Raji (cell line): ENCODE measurements around the gene ZMIZ2.

Experiments
- POLR2A ChIP-seq: IDR thresholded peaks from 2 replicates; pipeline ENCODE4 v1.6.1; 2011; ENCODE audit warnings: low read depth, low read length, control low read depth; ENCODE audit not compliant: insufficient read depth

The ZMIZ2 gene

DNA sequence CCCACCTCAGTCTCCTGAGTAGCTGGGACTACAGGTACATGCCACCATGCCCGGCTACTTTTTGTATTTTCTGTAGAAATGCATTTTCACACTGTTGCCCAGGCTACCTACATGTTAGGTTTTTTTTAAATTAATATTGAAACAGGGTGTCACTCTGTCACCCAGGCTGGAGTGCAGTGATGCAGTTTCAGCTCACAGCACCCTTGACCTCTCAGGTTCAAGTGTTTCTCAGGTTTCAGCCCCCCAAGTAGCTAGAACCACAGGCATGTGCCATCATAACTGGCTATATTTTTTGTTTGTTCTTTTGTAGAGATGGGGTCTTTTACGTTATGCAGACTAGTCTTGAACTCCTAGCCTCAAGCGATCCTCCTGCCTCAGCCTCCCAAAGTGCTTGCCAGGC, 32.4 kb upstream of the ZMIZ2 start:
- TF ChIP-seq POLR2A: no peak

DNA sequence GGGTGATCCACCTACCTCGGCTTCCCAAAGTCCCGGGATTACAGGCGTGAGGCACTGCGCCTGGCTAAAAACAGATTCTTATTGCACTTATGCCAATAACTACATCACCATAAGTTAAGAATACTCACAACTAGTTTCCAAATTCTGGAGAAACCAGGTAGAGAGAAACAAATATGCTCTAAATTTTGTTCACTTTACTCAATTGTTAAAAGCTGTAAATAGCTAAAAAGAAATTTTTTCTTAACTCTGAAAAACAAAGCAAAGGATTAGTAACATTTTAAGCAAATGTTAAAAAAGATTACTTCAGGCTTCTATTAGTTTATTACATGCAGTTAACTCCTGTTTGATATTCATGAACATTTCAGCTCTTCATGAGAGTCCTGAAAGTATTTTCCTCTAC, 28.3 kb upstream of the ZMIZ2 start:
- TF ChIP-seq POLR2A: no peak

DNA sequence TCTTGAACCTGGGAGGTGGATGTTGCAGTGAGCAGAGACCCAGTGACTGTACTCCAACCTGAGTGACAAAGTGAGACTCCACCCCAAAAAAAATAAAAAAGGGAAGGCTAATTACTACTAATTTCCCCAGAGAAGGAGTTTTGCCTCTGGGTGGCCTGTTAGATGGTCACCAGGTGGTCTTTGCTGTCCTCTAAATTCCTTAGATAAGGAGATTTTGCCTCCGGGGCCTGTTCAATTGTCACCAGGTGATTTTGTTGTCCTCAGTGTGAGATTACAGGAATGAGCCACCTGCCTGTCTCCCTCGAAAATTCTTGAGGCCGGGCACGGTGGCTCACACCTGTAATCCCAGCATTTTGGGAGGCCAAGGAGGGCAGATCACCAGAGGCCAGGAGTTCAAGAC, 24.4 kb upstream of the ZMIZ2 start:
- TF ChIP-seq POLR2A: no peak

DNA sequence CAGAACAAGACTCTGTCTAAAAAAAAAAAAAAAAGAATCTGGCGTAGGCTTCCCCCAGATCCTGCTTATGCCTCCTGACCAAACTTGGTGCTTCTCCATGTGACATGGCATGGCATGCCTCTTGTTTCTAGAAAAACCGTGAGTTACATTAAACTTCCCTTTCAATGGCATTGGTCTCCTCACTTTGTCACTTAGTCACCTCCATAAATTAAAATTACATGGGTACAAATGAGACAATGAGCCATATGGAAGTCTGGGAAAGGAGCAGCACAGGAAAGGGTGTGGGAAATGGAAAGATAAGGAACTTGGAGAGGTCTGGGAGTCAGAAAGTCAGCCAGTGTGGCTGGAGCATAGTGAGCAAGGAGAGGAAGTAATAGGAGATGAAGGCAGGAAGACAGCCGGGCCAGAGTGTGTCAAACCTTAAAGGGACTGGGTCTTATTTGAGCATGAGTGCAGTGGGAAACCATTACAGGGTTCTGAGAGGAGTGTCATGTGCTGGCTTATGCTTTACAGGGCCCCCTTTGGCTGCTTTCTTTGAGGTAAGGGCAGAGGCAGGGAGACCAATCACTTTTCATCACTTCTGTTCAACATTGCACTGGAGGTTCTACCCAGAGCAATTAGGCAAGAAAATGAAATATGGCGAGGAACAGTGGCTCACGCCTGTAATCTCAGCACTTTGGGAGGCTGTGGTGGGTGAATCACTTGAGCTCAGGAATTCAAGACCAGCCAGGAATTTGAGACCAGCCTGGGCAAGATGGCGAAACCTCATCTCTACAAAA, 21.3 kb upstream of the ZMIZ2 start:
- TF ChIP-seq POLR2A: no peak

DNA sequence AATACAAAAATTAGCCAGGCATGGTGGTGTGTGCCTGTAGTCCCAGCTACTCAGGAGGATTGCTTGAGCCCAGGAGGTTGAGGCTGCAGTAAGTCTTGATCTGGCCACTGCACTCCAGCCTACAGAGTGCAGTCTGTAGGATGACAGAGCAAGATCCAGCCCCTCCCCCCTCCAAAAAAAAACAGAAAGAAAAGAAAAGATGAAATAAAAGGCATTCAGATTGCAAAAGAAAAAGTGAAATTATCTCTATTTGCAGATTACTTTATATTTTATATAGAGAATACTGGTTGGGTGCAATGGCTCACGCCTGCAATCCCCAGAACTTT, 20.7 kb upstream of the ZMIZ2 start:
- no peak for TF ChIP-seq POLR2A

DNA sequence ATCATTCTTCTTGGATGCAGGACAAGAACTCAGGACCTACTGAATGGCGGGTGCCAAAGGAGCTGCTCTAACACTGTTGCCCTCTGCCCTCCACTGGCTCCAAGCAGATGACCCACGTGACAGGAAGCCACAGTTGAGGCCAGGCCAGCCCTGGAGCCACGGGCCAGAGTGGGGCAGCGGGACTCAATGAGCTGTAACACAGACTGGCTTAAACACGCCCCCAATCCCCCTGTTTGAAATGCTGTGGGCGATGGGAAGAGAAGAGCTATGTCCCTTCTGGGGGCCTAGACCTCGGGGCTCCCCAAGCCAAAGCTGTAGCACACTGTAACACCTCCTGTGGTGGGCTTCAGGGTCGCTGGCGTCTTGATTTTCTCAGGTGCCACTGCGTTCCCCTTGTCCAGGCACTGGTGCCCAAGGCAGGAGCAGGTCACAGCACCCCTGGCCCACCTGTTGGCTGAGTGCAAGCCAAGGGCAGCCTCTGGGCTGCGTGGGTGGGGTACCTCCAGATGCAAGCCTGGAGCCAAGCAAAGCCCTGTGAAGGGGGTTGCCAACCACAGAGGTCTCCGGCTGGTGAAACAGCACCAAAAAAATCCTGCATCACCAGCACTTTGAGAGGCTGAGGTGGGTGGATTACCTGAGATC, 18.6 kb upstream of the ZMIZ2 start:
- no peak for TF ChIP-seq POLR2A

DNA sequence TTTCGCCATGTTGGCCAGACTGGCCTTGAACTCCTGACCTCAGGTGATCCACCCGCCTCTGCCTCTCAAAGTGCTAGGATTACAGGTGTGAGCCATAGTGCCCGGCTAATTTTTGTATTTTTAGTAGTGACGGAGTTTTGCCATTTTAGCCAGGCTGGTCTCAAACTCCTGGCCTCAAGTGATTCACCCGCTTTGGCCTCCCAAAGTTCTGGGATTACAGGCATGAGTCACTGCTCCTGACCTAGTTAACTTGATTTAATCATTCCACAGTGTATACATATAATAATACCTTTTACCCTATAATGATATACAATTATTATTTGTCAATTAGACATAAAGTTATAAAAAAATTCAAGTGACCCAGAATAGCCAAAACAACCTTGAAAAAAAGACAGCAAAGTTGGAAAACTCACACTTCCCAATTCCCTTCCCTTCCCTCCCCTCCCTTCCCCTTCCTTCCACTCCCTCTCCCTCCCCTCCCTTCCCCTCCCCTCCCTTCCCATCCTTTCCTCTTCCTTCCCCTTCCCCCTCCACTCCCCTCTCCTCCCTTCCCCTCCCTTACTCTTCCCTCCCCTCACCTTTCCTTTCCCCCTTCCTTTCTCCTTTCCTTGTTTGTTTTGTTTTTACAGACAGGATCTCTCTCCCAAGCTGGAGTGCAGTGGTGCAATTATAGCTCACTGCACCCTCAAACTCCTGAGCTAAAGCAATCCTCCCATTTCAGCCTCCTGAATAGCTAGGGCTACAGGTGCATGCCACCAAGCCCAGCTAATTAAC, 14.8 kb upstream of the ZMIZ2 start:
- no peak for TF ChIP-seq POLR2A

DNA sequence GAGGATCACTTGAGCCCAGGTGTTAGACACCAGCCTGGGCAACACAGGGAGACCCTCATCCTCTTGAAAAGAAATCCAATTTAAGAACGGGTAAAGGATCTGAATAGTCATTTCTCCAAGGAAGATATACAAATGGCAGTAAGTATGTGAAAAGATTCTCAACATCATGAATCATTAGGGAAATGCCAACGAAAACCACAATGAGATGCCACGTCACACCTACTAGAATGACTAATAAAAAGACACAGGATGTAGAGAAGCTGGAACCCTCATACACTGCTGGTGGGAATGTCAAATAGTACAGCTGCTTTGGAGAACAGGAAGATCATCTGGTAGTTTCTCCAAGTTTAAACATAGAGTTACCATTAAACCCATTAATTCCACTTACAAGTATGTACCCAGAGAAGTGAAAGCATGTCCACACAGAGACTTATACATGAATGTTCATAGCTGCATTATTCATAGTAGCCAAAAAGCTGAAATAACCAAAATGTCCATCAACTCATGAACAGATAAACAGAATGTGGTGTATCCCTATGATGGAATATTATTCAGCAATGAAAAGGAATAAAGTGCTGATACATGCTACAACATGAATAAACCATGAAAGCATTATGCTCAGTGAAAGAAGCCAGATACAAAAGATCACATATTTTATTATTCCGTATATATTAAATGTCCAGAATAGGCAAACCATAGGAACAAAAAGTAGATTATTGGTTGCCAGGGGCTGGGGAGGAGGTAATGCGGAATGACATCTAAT, 13.1 kb upstream of the ZMIZ2 start:
- no peak for TF ChIP-seq POLR2A

DNA sequence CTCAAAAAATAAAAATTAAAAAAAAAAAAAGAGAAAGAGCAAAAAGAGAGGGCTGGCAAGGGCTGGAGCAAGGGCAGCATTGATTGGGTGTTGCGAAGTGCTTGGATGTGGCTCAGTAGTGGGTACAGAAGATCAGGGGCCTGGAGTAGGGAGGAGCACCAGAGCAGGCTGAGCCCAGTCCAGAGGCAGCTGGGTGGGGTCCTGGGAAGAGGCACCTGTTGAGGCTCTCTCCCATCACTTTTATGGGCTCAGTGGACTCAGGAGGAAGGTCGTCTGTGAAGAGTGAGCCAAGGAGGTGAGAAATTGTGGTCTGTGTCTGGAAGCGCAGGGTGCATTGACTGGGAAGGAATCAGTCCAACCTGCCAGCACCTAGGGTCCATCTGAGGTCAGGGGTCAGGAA, 11.8 kb upstream of the ZMIZ2 start:
- TF ChIP-seq POLR2A: no peak

DNA sequence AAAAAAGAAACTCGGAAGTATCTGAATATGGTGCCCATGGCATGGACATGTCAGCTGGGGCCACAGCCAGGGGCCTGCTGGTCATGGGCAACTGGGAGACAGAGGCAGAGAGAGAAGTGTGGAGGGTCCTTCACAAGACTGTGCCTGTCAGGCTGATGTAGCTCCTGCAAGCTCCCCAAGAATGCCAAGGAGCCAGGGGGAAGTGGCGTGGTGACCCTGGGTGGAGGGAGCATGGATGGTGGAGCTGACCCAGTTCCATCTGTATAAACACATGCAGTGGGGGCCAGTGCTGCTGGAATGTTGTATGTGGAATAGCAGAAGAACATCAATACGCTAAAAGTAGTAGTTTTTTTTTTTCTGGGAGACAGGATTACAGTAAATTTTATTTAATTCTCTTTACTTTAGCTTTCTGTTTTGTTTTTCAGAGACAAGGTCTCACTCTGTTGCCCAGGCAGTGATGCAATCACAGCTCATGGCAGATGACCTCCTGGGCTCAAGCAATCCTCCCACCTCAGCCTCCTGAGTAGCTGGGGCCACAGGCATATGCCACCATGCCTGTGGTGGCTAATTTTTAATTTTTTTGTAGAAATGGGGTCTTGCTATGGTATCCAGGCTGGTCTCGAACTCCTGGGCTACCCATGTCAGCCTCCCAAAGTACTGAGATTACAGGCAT, 10.5 kb upstream of the ZMIZ2 start:
- no peak for TF ChIP-seq POLR2A

DNA sequence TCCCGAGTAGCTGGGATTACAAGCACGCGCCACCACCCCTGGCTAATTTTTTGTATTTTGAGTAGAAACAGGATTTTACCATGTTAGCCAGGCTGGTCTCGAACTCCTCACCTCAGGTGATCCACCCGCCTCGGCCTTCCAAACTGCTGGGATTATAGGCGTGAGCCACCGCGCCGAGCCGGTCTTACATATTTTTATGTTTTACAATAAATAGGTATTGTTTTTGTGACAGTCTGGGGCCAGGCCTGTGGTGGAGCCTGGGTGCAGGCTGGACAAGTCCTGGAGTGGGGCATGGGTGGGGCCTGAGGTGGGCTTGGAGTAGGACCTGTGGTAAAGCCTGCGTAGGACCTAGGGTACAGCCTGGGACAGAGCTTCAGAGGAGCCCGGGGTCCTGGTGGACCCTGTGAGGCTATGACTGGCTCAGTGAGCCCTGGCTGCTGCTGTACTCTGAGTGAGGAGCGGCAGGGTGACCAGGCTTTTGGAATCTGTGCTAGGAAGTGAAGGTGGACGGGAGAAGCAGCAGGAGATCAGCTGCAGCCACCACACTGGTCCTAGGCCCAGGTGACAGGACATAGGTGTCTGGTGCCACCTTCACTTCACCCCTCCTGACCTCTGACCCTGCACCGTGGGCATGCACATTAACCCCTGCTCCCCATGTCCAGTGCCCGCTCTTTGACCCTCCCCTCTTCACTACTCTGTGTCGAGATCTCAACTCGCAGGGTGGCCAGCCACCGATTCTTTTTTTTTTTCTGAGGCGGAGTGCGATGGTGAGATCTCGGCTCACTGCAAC, 9.6 kb upstream of the ZMIZ2 start:
- TF ChIP-seq POLR2A: no peak

DNA sequence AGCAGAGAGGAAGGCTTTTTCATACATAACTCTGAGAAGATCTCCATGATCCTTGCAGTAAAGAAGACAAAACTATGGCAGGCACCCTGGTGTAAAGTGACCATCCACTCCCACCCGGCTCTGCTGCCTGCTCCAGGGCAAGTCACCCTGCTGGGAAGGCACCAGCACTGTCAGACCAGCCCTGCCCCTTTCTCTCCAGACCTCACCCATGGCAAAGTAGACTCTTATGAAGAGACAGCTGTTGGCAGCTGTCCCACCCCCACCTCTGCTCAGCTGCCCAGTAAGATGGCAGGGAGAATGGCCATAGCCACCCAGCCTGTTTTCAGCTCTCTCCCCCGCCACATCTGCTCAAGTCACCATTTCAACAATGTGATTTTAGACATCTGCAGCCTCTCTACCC, 8.6 kb upstream of the ZMIZ2 start:
- TF ChIP-seq POLR2A: no peak

DNA sequence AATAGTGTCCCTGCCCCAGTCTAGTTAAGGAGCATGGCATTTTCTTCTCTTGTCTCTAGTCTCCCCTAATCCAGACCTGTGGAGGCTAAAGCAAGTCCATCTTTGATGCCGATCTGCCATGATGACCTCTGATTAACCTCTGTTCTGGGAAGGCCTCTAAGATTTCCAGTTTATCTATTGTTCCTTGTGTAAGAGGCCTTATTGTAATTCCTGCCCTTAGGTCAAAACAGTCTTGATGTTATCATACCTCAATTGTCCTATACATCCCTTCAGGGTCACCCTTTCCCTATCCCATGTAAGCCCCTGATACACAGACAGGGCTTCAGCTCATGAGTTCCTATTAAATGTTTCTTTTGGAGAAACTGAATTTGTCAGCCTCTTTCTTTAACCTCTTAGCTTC, 4.9 kb upstream of the ZMIZ2 start:
- TF ChIP-seq POLR2A: no peak
